NCI-H2107 (cell line): Measurements from ENCODE around the gene WFDC6.

Experiments used
- DNase-seq: peaks from one replicate; lab custom pipeline; 2025; lab: John Stamatoyannopoulos, UW

The WFDC6 gene

GRCh38 chr20:45515147-45515913 lies 24.0 kb downstream of the WFDC6 start, which contains the start of gene SPINT3:
Gene SPINT3, minus strand, starts transcription at chr20:45515622. Its CDS starts 14 bp downstream, at chr20:45515608.
- no peak for DNase-seq

- no peak for DNase-seq
Measured at GRCh38 chr20:45510242-45510862, 28.9 kb downstream of the WFDC6 start.

GRCh38 chr20:45509091-45509490 lies 30.2 kb downstream of the WFDC6 start:
- DNase-seq, result no peak

GRCh38 chr20:45508068-45508886 lies 31.0 kb downstream of the WFDC6 start:
- DNase-seq, result no peak

- no peak for DNase-seq
Measured at GRCh38 chr20:45507011-45507820, 32.1 kb downstream of the WFDC6 start.

GRCh38 chr20:45506398-45506797 lies 32.9 kb downstream of the WFDC6 start:
- DNase-seq, result no peak

GRCh38 chr20:45503403-45503802 lies 35.9 kb downstream of the WFDC6 start:
- no peak for DNase-seq

GRCh38 chr20:45502561-45502960 lies 36.7 kb downstream of the WFDC6 start:
- no peak for DNase-seq

GRCh38 chr20:45501600-45501999 lies 37.7 kb downstream of the WFDC6 start:
- no peak for DNase-seq

- no peak for DNase-seq
Measured at GRCh38 chr20:45500022-45500421, 39.3 kb downstream of the WFDC6 start.

- DNase-seq, result no peak
Measured at GRCh38 chr20:45497971-45498494, 41.2 kb downstream of the WFDC6 start.

- no peak for DNase-seq
Measured at GRCh38 chr20:45496166-45496565, 43.1 kb downstream of the WFDC6 start.

GRCh38 chr20:45495501-45495941 lies 43.8 kb downstream of the WFDC6 start:
- DNase-seq, result no peak

- no peak for DNase-seq
Measured at GRCh38 chr20:45489083-45489531, 50.2 kb downstream of the WFDC6 start.

GRCh38 chr20:45487231-45487635 lies 52.0 kb downstream of the WFDC6 start:
- no peak for DNase-seq

- DNase-seq, result no peak
Measured at GRCh38 chr20:45485388-45485787, 53.9 kb downstream of the WFDC6 start.

- DNase-seq, result no peak
Measured at GRCh38 chr20:45484676-45485075, 54.6 kb downstream of the WFDC6 start.
